HG03045 (cell line): ENCODE data around the gene GLDN.

Experiments
- ATAC-seq: cut with Tn5 transposase; IDR thresholded peaks from one replicate; pipeline ENCODE4 v1.9.1; 2021; ENCODE audit warnings: mild to moderate bottlenecking, moderate library complexity; ENCODE audit not compliant: unreplicated experiment

GLDN gene

DNA sequence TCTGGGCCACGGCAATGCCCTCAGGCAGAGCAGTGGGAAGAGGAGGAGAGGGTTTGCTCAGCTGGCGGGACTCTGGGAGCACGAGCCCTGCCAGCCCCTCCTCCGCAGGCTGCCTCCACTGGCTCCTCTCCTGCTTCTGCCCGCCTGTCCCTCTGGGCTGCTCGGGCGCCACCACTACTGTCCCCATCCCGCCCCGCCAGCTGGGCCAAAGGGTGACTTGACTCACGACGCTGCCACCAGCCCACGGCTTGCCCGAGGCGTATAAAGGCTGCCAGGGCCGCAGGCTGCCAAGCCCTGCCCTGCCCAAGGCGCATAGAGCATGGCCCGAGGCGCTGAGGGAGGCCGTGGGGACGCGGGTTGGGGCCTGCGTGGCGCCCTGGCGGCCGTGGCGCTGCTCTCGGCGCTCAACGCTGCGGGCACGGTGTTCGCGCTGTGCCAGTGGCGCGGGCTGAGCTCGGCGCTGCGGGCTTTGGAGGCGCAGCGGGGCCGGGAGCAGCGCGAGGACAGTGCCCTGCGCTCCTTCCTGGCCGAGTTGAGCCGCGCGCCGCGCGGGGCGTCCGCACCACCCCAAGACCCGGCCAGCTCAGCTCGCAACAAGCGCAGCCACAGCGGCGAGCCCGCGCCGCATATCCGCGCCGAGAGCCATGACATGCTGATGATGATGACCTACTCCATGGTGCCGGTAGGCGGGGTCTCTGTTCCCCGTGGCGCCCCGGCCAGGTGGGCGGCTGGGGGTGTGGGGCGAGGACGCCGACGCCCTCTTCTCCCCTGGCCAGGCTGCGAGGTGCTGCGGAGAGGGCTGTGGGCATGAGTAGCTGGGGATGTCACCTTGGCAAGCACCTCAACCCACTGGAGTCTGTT lies at the start of gene GLDN:
GLDN (plus strand) TSS at position 290 of the 861 bp plus-strand sequence; CDS start at position 320, 30 bp downstream.
- ATAC-seq, result no peak

DNA sequence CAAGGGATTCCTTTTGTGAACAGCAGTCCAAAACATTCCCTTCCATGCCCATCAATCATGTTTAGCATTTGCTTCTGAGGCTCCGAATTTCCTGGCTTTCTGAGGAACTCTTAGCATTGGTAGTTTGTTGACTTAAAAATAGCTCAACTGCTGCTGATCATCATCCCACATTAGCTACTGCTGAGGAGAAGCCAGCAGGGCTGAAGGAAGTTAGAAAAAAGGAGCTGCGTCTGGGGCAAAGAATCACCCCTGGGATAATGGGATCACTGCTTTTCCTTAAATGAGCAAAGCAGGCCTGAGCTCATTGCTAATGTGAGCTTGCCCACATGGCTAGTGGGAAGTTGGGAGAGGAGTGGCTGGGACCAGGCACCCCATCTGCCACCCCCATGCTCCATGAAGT lies 42.8 kb upstream of the GLDN start:
- ATAC-seq, result no peak

DNA sequence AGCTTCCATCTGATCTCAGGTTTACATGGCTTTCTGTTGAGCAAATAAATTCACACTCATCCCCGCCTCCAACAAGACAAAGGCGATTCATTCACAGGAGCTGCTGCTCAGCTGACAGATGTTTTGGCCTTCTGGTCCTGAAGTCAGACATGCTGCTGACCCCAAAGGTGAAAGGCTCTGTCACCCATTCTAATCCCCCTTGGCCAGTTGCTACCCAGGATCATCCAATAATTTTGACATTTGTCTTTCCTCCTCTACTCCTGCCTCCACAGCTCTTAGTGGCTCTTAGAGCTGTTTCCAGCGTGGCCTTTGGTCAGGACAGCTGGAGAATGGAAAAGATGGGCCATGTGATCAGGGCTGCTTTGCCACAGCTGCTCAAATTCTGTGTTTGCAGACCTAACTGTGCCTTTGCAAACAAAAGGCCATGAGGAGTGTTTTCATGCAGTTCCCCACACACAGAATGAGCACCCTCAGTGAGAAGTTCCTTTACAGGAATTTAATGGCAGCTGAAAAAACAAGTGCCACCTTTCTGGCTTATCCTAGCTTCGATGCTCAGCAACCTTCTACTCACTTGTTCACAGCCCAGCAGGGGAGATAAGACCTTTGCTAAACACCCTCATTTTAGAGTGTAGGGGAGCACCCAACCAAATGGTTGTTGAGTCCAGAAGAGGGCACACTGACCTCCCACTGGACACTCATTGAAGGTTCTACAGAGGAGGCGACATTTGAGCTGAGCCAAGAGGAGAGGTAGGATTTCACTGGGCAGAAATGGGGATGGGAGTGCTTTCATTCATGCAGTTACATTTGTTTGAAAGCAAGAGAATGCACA lies 42.1 kb upstream of the GLDN start:
- no peak for ATAC-seq

DNA sequence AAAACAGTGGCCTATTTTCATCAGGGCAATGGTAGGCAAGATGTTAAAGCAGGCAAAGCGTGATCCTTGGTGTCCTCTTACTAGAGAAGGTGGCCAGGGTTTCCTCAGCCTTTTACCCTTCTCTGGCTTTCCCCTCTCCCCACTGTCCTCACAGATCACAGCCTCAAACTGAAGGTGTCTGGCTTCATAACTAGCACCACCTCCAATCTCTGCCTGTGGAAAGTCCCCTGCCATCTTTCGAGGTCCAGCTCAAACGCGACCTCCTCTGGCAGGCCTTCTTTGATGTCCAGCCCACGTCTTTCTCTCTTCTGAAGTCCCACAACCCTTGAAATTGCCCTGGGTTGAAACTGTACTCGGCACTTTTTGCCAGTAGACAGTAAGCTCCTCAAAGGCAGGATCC lies 39.0 kb upstream of the GLDN start:
- ATAC-seq, result no peak

DNA sequence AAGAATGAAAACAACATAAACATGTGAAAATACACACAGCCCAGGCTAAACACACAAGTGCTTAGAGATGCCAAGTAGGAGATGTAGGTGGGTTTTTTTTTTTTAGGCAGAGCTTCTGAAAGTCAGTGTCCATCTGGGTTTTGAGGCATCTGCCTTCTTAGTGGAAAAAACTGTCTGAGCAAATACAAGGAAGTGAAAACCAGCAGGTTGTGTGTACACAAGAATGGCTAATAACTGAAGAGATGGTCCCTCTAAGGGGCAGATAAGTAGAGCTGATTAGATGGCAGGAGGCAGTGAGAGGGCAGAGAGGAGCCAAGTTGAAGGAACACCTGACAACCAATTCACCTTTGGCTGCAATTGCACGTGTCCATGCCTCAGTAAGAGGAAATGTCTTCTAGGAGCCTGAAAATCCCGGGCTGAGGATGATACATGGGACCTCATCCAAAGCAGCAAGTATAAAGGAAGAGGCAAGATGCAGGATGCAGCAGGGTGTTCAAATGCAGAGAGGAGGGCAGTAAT lies 37.9 kb upstream of the GLDN start:
- no peak for ATAC-seq

DNA sequence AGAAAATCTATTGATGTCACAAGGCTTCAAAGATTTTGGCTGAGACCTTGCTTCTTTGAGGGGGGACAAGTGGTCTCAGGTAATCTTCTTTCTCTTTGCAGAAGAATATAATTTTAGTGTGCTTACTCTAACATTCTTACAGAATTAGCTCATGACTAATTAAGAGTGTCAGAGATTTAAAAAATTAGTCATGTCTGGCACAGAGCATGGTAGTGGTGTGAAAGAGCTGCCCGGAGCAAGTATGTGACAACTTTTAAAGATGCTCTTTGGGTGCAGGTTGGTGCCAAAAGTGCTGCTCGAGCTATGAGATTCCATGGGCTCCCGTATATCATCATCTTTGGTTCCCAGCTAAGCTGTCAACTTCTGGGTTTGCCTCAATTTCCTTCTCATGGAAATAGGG lies 34.1 kb upstream of the GLDN start:
- no peak for ATAC-seq

DNA sequence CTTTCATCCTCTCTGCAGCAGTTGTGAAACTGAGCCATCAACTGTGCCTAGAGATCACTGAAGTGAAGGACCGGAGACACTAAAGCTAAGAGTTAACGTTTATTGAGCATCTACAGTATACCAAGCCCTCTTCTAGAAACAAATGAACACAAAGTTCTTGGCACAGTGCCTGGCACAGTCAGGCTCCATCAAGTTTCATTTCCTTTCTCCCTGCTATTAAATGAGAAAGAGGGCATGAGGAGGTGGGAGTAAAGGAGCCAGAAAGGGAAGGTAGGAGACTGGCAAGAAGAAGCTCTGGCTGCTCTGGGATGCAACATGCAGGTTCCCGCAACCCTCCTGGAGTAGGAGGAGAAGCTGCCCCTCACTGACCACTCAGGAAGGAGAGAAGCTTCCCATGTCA lies 33.6 kb upstream of the GLDN start:
- ATAC-seq, result no peak

DNA sequence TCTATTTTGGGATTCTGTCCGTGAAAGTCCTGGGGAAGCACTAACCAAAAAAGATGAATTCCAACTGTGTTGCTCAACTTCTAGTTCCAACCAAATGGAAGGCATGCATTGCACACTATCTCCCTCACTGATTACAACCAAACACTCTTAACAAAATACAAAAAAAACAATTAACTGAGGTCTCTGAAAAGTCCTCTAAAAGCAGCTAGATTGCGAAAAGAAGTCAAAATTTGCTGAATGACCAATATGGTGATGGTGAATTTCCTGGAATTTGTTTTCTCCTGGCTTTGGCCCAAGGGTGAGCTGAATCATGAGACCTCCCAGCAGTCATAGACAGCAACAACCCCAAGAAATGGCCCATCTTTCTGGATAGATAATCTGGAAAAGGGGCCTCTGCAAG lies 31.4 kb upstream of the GLDN start:
- ATAC-seq, result no peak

DNA sequence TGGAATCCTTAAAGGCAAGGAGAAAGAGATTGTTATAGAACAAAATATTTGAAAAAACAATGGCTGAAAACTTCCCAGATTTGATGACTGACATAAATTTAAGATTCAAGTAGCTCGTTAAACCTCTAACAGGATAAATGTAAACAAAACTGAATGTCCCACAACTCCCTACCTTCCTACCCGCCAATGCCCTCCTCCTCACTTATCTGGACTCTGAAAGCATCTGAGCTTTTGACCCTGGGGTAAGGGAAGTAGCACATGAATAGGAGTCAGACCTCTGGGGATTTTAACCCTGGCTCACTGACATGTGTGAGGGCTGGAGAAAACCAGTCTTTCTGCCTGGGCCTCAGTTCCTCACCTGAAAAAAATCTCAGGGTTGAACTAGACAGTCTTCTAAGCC lies 29.9 kb upstream of the GLDN start:
- no peak for ATAC-seq

DNA sequence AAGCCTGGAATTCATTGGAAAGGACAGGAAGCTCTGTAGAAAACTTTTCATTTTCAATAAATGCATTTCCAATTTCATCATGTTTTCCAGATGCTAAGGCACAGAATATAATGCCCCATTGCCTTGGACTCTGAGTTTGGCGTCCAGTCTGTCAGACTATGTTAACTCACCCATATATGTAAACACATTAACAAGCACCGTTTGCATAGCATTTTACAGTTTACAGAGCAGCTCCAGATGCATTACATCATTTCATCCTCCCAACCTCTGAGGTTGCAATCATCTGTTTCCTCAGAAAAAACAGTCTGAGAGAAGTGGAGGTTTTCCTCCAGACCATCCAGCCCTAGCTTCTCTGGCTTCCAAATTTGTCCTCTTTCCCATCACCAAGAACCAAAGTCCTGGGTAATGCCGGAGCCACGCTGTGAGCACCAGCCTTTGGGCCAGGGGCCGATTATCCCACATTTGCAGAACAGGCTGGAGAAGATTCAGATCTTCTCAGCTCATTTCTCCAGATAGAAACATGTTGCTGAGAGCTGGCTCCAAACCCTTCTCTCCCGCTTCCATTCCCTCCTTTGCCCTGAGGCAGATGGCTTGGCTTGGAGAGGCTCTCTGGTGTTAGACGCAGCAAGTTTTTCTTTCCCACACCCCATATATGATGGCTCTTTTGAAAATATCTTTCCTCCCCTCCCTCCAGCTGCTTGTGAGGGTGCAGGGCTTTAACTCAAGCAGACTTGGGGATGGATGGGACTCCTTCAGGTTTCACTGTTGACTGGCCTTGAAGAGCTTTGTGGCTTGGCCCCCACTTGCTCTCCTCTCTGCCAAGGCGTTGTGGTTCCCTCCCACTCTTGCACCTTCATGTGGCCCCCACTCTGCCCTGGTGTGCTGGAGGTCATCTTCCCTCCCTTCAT lies 29.0 kb upstream of the GLDN start:
- no peak for ATAC-seq

DNA sequence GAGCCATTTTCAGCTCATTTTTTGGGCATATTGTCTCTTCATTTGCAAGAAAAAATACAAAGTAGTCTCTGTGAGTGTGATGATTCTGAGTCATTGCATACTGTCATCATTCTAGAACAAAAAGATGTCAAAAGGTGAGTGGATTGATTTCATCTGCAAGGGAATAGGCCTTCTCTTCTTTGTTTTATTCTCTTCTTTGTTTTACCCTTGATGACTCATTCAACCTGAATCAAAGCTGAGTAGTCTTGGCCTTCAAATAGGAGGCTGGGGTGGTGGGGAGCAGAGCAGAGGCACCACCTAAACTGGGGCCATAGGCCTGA lies 28.4 kb upstream of the GLDN start:
- ATAC-seq, result no peak

DNA sequence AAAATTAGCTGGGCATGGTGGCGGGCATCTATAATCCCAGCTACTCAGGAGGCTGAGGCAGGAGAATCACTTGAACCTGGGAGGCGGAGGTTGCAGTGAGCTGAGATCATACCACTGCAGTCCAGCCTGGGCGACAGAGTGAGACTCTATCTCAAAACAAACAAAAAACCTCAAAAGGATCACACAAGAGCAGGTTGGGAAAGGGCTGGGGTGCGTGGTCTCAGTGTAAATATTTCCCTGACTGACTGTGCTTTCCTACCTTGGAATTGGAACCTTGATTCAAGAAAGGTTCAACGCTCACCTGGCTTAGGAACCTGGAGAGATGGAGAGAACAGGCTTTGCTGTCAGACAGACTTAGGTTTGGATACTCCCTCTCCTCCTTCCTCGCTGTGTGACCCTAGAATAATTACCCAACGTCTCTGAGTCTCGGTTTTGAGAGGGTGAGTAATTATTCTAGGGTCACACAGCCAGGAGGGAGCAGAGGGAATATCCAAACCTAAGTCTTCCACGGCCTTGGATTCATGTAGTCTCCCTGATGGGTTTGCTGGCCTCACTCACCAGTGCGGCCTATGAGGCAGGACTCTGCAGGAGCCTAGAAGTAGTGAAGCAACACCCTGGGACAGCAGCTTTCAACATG lies 27.7 kb upstream of the GLDN start:
- no peak for ATAC-seq

DNA sequence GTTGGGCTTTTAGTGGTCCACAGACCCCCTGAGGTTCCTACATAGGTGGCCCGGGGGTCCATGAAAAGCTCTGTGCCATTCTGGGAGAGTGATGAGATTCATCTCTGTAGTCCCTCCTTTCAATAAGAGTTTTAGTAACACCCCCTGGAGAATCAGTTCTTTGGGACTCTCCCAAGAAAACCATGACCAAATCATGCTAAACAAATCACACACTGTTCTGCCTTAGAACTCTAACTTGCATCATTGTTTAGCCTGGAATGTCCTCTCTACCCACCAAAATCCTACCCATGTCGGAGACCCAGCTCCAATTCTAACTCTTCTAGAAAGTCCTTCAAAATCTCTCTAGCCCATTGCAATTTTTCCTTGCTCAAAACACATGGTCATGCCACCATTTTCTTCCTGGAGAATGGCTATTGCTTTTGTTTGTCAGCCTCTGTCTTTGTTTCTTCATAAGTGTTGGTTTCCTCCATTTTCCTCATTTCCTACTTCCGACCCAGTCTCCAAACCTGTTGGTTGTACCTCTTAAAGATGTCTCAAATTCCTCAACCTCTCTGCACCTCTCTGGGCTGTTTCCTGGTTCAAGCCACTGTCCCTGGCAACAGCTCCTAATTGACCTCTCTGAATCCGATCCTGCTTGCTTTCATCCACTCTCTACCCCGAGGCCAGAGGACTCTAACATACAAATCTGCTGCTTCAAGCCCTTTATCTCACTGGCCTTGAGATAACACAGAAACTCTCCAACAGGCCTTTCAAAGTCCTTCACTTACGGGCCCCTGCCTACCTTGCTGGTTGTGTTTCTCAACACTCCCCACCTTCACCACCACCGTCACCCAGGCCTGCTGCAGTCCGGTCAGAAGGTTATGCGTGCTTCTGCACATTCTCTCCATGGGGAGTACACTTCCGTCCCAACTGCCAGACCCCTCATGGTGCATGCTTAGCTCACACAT lies 26.8 kb upstream of the GLDN start:
- ATAC-seq, result no peak

DNA sequence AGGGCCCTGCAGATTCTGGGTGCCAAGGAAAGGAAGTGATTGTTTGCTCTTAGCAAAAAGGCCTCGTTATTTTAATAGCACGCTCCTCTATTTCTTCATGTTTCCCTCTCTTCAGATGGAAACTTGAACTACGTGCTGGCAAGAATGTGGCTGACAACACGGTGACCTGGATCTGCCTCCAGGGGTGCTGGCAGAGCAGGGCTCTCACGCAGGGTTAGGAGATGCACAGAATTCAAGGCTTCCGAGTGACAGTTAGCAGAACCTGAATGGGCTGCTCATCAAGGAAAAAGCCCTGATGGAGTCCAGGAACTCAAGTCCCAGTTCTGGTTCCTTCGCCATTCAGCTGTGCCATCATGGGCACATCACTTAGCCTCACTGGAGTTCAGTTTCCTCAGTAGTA lies 25.7 kb upstream of the GLDN start:
- ATAC-seq, result no peak

DNA sequence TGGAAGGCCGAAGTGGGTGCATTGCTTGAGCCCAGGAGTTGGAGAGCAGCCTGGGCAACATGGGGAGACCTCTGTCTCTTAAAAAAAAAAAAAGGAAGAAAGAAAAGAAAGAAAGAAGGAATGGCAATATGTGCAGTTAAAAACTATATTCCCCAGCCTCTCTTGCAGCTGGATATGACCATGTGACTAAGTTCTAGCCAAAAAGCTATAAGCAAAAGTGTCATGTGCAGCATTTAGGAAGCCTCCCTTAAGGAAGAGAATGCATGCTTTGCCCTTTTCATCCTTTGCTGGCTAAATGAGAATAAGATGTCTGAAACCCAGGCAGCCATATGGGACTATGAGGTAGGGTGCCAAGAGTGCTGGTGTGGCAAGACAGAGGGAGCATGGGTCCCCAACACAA lies 24.8 kb upstream of the GLDN start:
- no peak for ATAC-seq

DNA sequence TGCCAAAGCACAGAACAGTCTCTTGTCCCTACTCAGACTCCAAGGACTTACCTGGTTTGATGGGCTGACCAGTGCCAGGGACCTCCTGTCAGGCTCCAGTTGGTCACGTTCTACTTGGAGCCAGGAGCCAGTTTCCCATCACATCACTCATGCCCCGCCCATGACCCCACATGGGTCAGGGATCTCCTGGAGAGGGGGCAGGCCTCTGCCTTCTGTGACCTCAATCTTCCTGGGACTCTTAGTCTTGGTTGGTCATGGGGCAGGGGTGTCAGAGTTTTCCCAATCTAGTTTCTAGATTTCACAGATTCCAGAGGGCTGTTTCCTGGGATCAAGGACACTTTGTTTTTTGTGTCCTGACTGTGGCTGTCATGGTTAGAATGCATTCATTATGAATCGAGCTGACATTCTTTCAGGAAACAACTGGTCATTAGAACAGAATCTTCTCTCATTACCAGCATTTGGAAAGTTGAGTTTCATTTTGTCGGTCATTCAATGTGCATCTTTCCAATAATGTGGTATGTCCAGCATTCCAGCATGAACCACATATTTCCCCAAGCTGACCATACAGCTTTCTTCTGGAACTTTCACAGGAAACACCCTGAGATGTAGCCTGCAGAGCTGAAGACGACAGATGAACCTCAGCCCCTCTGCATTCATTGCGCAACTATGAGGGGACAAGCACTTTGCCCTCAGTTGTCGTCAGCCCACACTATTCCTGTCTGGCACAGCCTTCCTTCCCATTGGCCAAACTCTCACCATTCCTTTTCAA lies 22.9 kb upstream of the GLDN start:
- ATAC-seq, result no peak

DNA sequence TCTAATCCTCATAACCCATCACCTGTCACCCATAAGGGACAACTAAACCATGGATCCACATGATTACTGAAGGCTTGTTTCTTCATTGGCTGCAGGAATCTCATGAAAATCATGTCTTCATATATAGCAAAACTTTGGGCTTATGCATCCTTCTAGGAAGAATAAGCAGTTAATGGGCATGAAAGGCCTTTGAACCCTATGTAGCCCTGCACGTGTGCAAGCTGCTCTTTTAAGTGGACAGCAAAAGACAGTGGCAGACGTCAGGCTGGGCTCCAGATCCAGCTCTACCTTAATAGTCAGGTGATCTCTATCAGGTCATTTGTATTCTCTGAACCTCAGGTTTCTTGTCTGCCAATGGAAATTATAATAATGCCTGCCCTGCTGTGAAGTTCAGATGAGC lies 21.9 kb upstream of the GLDN start:
- no peak for ATAC-seq

DNA sequence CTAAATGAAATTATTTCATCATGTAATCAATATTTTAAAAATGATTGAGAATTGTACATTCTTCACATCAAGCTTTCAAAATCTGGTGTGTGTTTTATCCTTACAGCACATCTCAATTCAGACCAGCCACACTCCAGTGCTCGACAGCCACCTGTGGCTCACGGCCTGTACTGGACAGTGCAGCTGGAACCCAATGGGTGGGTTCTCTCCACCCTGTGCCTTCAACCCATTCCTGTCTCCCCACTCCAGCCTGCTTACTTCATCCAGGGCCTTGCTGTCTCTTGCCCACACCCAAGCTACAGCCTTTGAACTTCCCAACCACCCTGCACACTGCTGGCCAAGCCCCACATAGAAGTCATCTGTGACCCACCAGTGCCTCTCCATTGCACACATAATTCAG lies 20.6 kb upstream of the GLDN start:
- ATAC-seq, result no peak

DNA sequence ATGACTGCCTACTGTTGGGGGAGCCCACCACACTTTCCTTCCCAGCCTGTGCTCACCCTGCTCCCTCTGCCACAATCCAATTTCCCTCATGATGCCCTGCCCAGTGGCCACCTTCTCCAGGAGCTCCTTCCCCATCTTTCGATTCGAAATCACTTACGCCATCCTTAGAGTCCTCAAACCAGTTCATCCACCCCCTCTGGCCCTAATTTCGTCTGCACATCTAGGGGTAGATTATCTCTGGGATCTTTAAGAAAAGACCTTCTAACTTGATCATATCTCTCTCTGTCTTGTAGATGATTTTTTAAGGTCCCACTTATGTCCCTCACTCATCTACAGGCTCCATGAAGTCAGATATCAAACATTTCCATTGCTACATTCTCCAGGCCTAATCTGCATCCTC lies 20.1 kb upstream of the GLDN start:
- no peak for ATAC-seq
